HEK293T (cell line): Measurements from ENCODE around the gene TNPO3.
"Not testable (repeated sequence)": the region's sequence is repeated elsewhere in the genome, so short reads cannot be mapped to it uniquely, and the experiment has no call there.

Experiments
- CTCF ChIA-PET: fragments of 350-600 bp; formaldehyde crosslinking; extraction: SDS; loops from one replicate; lab custom pipeline; 2021; ENCODE audit warnings: antibody characterized with exemption, inconsistent platforms; lab: Yijun Ruan, JAX
- POLR2A ChIA-PET: fragments of 350-600 bp; formaldehyde crosslinking; extraction: SDS; loops from one replicate; lab custom pipeline; 2020; ENCODE audit warnings: antibody characterized with exemption, inconsistent platforms; lab: Yijun Ruan, JAX
- DNase-seq: peaks from one replicate; pipeline ENCODE4 v3.0.0; 2012; ENCODE audit warnings: mixed read lengths; ENCODE audit errors: extremely low spot score
- ARNT ChIP-seq: fragments of 450-650 bp; IDR thresholded peaks from 2 replicates; pipeline ENCODE4 v1.6.1; 2017; ENCODE audit warnings: mild to moderate bottlenecking
- BHLHE40 ChIP-seq: fragments of 450-650 bp; IDR thresholded peaks from 2 replicates; pipeline ENCODE4 v1.6.1; 2016; ENCODE audit warnings: mild to moderate bottlenecking, moderate library complexity, borderline replicate concordance
- CTBP1 ChIP-seq: fragments of 450-650 bp; IDR thresholded peaks from 2 replicates; pipeline ENCODE4 v1.6.1; 2016; ENCODE audit warnings: borderline replicate concordance
- ELF4 ChIP-seq: fragments of 450-650 bp; IDR thresholded peaks from 2 replicates; pipeline ENCODE4 v1.6.1; 2017; ENCODE audit warnings: antibody characterized with exemption
- FOXA1 ChIP-seq: fragments of 450-650 bp; IDR thresholded peaks from 2 replicates; pipeline ENCODE4 v1.6.1; 2016; ENCODE audit warnings: mild to moderate bottlenecking
- FOXK2 ChIP-seq: fragments of 450-650 bp; IDR thresholded peaks from 2 replicates; pipeline ENCODE4 v1.6.1; 2016; ENCODE audit warnings: mild to moderate bottlenecking
- FOXM1 ChIP-seq: fragments of 450-650 bp; IDR thresholded peaks from 2 replicates; pipeline ENCODE4 v1.6.1; 2017; ENCODE audit warnings: mild to moderate bottlenecking, borderline replicate concordance
- HDGF ChIP-seq: fragments of 450-650 bp; IDR thresholded peaks from 2 replicates; pipeline ENCODE4 v1.6.1; 2017; ENCODE audit warnings: antibody characterized with exemption, borderline replicate concordance
- L3MBTL2 ChIP-seq: fragments of 450-650 bp; conservative IDR thresholded peaks from 2 replicates; pipeline ENCODE4 v1.6.1; 2016; ENCODE audit warnings: mild to moderate bottlenecking
- LEF1 ChIP-seq: fragments of 450-650 bp; IDR thresholded peaks from 2 replicates; pipeline ENCODE4 v1.6.1; 2017; ENCODE audit warnings: mild to moderate bottlenecking, borderline replicate concordance
- NFRKB ChIP-seq: fragments of 450-650 bp; IDR thresholded peaks from 2 replicates; pipeline ENCODE4 v1.6.1; 2016; ENCODE audit warnings: mild to moderate bottlenecking, moderate library complexity
- PKNOX1 ChIP-seq: fragments of 450-650 bp; IDR thresholded peaks from 2 replicates; pipeline ENCODE4 v1.6.1; 2016
- SP1 ChIP-seq: fragments of 450-650 bp; IDR thresholded peaks from 2 replicates; pipeline ENCODE4 v1.6.1; 2017
- SUZ12 ChIP-seq: fragments of 450-650 bp; IDR thresholded peaks from 2 replicates; pipeline ENCODE4 v1.6.1; 2016; ENCODE audit warnings: mild to moderate bottlenecking
- TARDBP ChIP-seq: fragments of 450-650 bp; IDR thresholded peaks from 2 replicates; pipeline ENCODE4 v1.6.1; 2016
- ZNF384 ChIP-seq: fragments of 450-650 bp; IDR thresholded peaks from 2 replicates; pipeline ENCODE4 v1.6.1; 2016

The TNPO3 gene

DNA sequence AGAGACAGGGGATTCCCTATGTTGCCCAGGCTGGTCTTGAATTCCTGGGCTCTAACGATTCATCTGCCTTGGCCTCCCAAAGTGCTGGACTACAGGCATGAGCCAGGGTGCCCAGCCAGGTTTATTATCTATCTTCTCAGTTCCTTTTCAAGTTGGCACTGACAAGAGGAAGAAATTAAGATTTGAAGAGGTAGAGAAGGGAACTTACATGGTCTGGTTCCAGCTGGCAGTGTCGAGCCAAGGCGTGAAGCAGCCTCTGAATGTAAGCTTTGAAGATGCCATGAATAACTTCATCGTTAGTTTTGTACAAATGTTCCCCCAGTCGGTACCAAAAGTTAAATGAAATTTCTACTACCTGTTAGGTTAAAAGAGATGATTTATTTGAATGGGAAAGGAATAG is 57.7 kb downstream of the TNPO3 start:
- POLR2A ChIA-PET = no interaction called here

DNA sequence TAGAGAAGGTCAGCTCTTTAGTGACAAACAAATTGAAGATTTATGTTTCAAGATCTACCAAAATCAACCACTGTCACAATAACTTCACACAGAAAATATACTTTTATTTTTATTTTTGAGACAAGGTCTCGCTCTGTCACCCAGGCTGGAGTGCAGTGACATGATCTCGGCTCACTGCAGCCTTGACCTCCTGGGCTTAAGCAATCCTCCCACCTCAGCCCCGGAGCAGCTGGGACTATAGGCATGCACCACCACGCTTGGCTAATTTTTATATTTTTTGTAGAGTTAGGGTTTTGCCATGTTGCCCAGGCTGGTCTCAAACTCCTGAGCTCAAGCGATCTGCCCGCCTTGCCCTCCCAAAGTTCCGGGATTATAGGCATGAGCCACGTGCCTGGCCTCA is 60.4 kb downstream of the TNPO3 start:
- CTCF ChIA-PET, DNase-seq, POLR2A ChIA-PET: not testable (repeated sequence)

More for the DNA sequence above, 57.7 kb downstream of the TNPO3 start:
- DNase-seq = no peak
- no peak for TF ChIP-seq FOXK2
- no peak for TF ChIP-seq FOXA1
- no peak for TF ChIP-seq HDGF
- TF ChIP-seq ARNT = no peak
- TF ChIP-seq L3MBTL2 = no peak
- TF ChIP-seq CTBP1 = no peak
- no peak for TF ChIP-seq LEF1
- TF ChIP-seq FOXM1 = no peak
- no peak for TF ChIP-seq SP1
- CTCF ChIA-PET = no interaction called here

DNA sequence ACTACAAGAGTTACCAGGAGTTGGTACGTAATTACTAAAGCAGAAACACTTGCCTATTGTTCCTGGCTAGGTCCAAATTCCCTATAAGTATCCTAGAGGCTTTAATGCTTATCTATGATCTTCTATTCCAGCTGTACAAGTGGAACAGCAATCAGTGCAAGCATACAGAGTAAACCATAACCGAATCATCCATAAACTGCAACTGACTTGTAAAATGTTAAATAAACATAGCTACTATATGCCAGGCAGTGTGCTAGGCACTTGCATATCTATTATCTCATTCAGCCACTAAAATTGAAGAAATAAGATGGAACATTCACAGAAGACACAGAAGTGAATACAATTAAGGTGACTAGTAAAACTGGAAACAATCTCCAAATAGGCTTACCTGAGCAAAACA is 61.5 kb downstream of the TNPO3 start:
- DNase-seq = no peak
- POLR2A ChIA-PET = no interaction called here
- CTCF ChIA-PET = no interaction called here
- TF ChIP-seq FOXA1 (no peak), ARNT (no peak), HDGF (no peak), ZNF384 (no peak), FOXK2 (no peak), SUZ12 (no peak)

DNA sequence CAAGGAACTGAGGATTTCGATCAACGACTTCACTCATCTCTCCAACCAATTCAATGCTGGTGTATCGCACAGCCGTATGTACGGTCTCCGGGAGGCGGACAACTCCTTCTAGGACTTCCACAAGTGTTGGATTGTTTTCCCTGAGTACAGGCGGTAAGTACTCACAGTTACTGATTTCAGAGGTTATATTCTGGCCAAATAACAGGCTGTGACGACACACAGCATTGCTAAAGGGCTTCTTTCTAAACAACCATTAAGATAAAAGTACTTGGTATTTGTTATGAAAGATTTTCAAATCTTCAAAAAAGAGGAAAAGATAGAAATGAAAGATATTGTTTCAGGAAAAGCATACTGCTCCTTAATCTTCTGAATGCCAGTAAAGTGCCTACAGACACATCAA is 65.0 kb downstream of the TNPO3 start:
- CTCF ChIA-PET = no interaction called here
- no peak for TF ChIP-seq ELF4
- TF ChIP-seq NFRKB = no peak
- no peak for TF ChIP-seq SUZ12
- TF ChIP-seq FOXM1 = no peak
- no peak for TF ChIP-seq ARNT
- TF ChIP-seq FOXA1 = no peak
- TF ChIP-seq HDGF = no peak
- TF ChIP-seq CTBP1 = no peak
- POLR2A ChIA-PET = no interaction called here
- DNase-seq = no peak

- CTCF ChIA-PET = no interaction called here
- POLR2A ChIA-PET = no interaction called here
- TF ChIP-seq NFRKB (no peak), ARNT (no peak)
- DNase-seq = no peak
These were observed 66.5 kb downstream of the TNPO3 start for GRCh38 chr7:128988372-128988771.

DNA sequence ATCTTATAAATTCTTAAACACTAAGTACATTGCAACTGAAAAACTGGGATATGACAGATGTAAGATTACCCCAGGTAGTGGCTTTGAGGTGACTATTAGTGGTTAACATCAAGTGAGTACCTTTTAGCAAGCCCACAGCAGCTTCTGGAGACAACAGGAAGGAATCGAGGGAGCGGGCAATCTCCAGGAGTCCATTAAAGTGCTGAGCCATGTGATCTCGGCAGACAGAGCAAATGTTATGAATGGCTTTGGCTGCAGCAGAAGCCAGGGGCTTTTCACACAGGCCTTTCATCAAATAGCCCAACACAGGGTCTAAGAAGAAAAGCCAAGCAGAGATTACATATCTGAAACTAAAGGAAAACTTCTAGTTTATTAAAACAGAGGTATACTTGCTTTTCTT is 68.3 kb downstream of the TNPO3 start:
- CTCF ChIA-PET = no interaction called here
- no peak for DNase-seq
- POLR2A ChIA-PET = no interaction called here
- TF ChIP-seq SUZ12 (no peak), ZNF384 (no peak), LEF1 (no peak), FOXA1 (no peak)

DNA sequence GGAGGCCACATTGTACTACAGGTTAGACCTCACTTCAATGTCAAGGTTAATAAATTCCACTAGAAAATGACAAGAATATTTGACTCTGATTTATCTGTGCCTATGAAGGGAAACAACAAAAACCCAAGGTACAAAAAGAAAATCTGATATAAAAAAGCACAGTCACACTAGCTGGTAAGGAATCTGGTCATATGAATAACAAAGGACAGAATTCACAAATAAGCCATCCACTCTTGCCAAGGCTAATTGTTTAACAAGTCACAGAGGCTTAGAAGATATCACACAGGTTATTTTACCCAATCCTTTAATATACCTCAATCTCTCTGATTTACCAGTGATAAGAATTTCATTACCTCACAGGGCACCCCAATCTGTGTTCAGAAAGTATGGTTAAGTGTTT is 69.3 kb downstream of the TNPO3 start:
- ChIA-PET CTCF (no interaction called here), POLR2A (no interaction called here)
- DNase-seq = no peak
- TF ChIP-seq LEF1 (no peak), HDGF (no peak), FOXA1 (no peak)

DNA sequence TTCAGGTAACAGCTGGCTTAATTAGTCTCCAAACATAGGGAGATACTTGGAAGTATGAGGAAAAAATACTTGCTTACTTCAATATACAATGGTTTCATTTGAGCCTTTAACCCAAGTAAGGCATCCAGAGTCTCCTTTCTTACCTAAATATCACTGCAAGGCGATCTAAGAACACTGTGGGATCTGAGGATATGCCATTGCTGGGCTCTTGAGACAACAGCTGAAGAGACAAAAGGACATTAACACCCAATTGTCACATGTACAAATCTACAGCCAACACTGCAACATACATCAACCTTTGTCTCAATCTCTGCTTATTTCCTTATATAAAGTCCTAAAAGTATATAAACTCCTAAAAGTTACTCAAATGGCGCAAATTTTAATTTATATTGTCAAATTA is 72.8 kb downstream of the TNPO3 start:
- TF ChIP-seq CTBP1 (no peak), TARDBP (no peak), NFRKB (no peak), SP1 (no peak), ARNT (no peak), HDGF (no peak), LEF1 (no peak), ELF4 (no peak), SUZ12 (no peak), FOXM1 (no peak), PKNOX1 (no peak), ZNF384 (no peak), FOXK2 (no peak), L3MBTL2 (no peak), BHLHE40 (no peak), FOXA1 (no peak)
- ChIA-PET CTCF (no interaction called here), POLR2A (no interaction called here)
- no peak for DNase-seq
